HG02571 (cell line): ENCODE data around the gene FAM120AOS.
"Not testable (repeated sequence)": the region's sequence is repeated elsewhere in the genome, so short reads cannot be mapped to it uniquely, and the experiment has no call there.

Source experiments
- ATAC-seq: cut with Tn5 transposase; IDR thresholded peaks from one replicate; pipeline ENCODE4 v1.9.1; 2021; ENCODE audit warnings: mild to moderate bottlenecking, moderate library complexity; ENCODE audit not compliant: unreplicated experiment

Gene FAM120AOS

DNA sequence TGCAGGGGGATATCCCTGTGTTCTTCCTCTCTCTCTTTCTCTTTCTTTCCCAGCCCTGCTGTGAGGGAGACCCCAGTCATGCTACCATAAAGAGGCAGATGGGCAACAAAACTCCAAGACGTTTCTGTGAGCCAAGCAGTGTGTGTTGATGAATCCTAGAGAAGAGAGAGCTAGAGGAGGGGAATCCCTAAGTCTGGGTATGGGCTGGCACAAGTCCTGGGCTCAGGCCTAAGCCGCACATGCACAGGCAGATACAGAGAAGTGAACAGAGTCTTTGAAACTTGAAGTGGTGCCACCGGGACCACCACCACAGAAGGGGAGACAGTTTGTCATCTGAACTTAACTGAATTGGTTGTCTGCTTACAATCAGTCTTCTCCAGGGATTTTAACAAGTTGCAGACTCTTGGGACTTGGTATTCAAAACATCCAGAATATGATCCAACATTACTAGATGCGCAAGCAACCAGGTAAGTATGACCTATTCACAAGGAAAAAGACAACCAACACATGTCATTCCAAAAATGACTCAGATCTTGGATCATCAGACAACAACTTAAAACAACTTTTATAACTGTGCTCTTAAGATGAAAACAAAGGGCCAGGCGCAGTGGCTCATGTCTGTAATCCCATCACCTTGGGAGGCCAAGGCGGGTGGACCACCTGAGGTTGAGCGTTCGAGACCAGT lies 12.3 kb downstream of the FAM120AOS start:
- ATAC-seq: no peak

DNA sequence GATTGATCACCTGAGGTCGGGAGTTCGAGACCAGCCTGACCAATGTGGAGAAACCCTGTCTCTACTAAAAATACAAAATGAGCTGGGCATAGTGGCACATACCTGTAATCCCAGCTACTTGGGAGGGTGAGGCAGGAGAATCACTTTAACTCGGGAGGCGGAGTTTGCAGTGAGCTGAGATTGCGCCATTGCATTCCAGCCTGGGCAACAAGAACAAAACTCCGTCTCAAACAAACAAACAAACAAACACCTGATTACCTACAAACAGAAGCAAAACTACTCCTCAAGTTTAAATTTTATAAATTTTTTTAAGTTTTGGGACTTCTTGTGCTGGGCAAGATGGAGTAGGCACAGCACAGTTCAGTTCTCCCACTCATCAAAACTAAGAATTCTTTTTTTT lies 14.1 kb downstream of the FAM120AOS start:
- ATAC-seq: not testable (repeated sequence)

DNA sequence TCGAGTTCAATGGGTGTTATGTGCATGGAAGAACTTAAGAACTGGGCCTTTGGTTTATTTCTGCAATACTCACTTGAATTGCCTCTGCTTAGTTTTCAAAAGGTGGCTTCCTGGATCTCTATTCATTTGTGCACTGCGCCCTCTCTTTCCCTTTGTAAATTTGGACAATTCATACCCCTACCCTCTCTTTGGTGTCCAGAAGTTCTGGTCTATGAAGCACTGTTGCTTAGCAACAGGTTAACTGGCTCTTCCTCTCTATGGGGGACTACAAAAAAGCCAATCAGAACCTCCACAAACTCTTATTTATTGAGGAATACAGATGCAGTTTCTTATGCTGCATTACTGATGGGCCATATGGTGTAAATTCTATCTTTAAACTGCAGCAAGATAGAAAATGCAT lies 15.4 kb downstream of the FAM120AOS start:
- no peak for ATAC-seq

GRCh38 chr9:93436655-93437407 lies 16.6 kb downstream of the FAM120AOS start:
- ATAC-seq: no peak

DNA sequence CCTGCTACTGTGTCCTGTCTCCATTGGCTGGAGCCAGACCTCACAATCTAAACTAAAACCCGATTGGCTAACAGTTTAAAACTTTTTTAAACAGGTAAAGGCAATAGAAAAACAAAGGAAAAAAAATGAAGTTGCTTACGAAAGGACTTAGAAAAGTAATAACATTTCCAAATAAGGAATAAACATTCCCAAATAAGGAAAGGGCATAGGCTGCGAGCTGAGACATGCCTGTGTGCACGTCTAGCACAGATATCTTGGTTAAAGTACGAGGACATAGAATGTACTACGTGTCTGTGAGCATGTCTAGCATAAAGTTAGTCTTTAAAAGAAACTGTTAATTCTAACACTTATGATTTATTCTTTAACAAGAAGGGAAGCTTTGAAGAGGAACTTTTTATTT lies 17.2 kb downstream of the FAM120AOS start:
- no peak for ATAC-seq

DNA sequence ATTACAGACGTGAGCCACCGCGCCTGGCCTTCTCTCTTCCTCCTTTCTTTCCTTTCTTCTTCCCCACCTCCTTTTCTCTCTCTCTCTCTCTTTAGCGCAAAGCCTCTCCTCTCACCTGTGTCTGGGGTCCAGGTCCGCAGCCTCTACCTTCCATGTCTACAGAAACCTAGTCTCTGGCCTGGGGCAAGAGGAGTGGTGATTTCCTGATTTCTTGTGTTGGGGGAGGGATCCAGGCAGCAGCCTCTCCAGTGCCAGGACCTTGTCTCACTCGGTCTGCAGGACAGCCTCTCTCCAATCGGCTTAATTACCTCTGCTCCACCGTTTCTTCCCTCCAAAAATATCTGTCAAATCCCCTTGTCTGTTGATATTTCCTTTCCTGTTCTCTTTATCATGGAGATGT lies 18.0 kb downstream of the FAM120AOS start:
- ATAC-seq: no peak

DNA sequence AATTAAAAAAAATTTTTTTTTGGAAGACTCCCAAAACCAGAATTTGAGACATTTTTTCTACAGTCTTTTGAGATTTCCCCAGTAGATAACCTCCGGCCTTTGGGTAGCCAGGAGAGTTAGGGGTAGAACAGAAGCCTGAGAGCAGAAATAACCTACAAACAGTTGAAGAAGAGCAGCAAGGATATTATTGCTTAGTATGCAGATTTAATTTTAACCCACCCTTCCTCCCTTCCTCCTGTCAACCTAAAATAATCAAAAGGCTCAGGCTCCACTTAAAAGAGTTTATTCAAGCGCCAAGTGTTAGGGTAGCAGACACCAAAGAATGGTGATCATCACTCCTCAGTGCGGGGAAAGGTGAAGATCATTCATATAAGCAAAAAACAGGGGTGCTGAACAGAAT lies 19.3 kb downstream of the FAM120AOS start:
- ATAC-seq: no peak

DNA sequence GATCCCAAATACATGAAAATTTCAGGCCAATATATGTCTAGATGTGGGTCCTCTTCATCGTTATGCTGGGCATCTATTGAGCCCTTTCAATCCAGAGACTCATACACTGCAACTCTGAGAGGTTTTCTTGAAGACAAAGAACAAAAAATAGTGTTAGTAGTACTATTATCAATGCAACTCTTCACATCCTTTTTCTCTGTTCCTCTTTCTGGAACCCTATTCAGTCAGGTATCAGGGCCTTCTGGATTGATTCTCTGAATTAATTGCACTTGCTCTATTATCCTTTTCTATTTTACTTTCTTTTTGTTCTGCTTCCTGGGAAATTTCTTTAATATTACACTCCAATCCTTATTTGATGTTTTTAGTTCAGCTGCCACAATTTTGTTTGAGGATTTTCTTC lies 20.4 kb downstream of the FAM120AOS start:
- no peak for ATAC-seq

GRCh38 chr9:93431539-93432105 lies 21.8 kb downstream of the FAM120AOS start:
- no peak for ATAC-seq

DNA sequence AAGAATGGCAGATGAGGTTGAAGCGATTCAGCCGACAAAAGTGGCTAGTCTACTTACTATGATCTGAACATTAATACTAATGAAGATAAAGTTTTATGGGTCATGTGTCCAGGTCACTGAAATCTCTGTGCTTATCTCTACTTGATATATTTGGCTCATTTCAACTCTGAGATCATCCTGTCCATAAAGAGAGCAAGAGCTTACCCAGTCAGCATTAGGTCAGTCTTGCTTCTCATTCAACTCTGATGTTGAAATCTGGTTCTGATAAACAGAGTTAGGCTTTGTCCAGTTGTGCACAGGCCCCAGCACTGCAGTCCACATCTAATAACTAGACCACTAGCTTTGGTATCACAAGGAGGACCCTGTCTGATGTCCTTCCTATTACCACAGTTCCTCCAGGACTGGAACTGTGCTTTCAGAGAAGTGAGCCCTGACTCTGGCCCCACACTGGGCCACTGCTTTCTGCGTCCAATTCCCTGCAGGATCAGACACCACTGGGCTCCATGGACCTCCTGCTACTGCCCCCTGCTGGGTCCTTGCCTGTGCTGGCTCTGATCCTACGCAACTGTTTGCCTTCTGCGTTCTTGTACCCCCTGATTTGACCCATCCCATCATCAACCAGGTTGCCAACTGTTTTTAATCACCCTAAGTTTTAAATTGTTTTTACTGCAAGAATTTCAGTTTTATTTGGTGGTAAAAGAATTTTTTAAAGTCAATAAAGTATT lies 25.6 kb downstream of the FAM120AOS start:
- ATAC-seq: no peak

GRCh38 chr9:93422977-93423616 lies 30.3 kb downstream of the FAM120AOS start:
- no peak for ATAC-seq

- no peak for ATAC-seq
These were observed 34.4 kb downstream of the FAM120AOS start for GRCh38 chr9:93419023-93419422.

DNA sequence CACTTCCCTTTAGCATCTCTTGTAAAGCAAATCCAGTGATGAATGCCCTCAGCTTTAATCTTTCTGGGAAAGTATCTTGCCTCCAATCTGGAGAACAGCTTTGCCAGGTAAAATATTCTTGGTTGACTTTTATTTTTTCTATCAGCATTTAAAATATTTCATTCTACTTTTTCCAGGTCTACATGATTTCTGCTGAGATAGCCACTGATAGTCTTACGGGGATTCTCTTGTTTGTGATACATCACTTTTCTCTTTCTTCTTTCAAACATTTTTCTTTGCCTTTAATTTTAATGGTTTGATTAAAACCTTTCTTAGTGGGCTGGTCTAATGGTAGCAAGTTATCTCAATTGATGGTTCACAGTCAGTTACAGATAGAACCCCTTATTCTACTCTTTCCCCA lies 35.8 kb downstream of the FAM120AOS start:
- no peak for ATAC-seq

GRCh38 chr9:93416530-93417235 lies 36.7 kb downstream of the FAM120AOS start:
- no peak for ATAC-seq

DNA sequence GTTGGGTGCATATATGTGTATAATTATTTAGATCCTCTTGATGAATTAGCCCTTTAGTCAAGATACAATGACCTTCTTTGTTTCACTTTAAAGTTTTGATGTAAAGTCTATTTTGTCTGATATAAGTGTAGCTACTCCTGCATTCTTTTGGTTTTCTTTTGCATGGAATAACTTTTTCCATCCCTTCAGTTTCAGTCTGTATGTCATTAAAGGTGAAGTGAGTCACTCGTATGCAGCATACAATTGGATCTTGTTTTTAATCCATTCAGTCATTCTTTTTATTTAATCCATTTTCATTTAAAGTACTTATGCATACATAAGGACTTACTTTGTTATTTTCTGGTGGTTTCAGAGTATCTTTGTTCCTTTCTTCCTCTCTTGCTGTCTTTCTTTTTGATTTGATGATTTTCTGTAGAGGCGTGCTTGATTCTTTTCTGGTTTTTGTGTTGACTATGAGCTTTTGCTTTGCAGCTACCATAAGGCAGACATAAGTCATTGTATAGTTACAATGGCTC lies 38.1 kb downstream of the FAM120AOS start:
- no peak for ATAC-seq

- ATAC-seq: no peak
These were observed 39.9 kb downstream of the FAM120AOS start for GRCh38 chr9:93413530-93413929.

GRCh38 chr9:93406371-93406770 lies 47.0 kb downstream of the FAM120AOS start:
- no peak for ATAC-seq

DNA sequence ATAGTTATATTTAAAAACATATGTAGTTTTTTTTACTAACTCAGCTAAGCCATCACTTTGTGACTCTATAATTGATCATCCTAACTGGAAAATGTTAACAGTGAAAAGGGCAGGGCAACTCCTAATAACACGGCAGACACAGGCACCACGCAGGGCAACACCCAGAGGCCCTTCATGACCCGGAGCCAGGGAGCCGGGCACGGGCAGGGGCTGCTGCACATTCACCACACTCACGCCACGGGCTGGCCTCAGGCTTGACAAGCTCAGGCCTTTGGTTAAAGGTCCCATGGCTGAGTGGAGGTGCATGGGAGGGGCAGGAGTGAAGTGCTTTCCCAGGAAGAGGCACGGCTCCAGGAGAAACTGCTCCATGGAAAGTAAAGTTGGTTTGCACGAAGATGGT lies 54.9 kb downstream of the FAM120AOS start:
- ATAC-seq: no peak

GRCh38 chr9:93397661-93398373 lies 55.6 kb downstream of the FAM120AOS start:
- no peak for ATAC-seq
